GM12874 (cell line): ENCODE data around the gene GP1BB.

Experiments used
- CTCF ChIP-seq: IDR thresholded peaks from 2 replicates; pipeline ENCODE4 v1.5.1; 2011; ENCODE audit warnings: low read depth, mild to moderate bottlenecking, control low read depth, low read length, moderate library complexity; ENCODE audit not compliant: insufficient read depth

The GP1BB gene

GRCh38 chr22:19739448-19739895 is 16.1 kb downstream of the GP1BB start:
- no peak for TF ChIP-seq CTCF

- TF ChIP-seq CTCF = no peak
Observed at GRCh38 chr22:19739911-19740449, 16.6 kb downstream of the GP1BB start.

GRCh38 chr22:19740586-19740985 is 17.2 kb downstream of the GP1BB start:
- TF ChIP-seq CTCF = no peak

GRCh38 chr22:19741053-19741452 is 17.7 kb downstream of the GP1BB start:
- TF ChIP-seq CTCF = no peak

GRCh38 chr22:19742160-19743066 is 19.1 kb downstream of the GP1BB start:
- no peak for TF ChIP-seq CTCF

- TF ChIP-seq CTCF = no peak
Observed at GRCh38 chr22:19743081-19743480, 19.7 kb downstream of the GP1BB start.

- TF ChIP-seq CTCF = no peak
Observed at GRCh38 chr22:19743651-19744050, 20.3 kb downstream of the GP1BB start.
